ENCODE measurements around the gene RPRD2.
A peak's percentile ranks its signal among the peaks of the same experiment; 100 is the strongest.
"Not testable (repeated sequence)": the region's sequence is repeated elsewhere in the genome, so short reads cannot be mapped to it uniquely, and the experiment has no call there.

Gene RPRD2

DNA sequence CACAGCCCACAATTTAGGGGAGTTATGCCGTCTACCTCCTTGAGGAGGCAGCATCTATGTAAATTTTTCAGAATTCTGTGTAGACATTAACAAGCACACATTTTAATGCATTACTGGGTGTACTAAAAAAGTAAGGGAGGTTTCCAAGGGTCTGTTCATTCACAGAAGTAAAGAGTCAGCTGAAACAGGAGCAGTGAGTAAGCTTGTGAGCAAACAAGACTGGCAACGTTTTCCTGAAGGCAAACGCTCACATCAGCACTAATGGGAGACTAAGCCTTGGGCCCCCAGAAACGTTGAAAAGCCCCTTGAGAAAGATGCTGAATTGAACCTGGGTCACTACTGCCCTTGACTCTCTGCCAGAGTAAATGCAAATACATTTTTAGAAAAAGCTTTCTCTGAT is 25.7 kb downstream of the RPRD2 start:
- DNase-seq: no peak

DNA sequence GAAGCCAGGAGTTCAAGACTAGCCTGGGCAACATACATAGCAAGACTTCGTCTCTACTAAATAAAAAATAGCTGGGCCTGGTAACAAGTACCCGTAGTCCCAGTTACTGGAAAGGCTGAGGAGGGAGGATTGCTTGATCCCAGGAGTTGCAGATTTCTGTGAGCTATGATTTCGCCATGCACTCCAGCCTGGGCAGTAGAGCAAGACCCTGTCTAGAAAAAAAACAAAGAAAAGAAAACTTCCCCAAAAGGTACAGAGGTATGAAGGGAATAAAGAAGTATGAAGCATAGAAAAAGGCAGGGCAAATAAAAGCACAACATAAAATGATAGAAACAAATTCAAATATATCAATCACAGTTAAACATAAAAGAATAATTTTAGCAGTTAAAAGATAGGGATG is 28.7 kb downstream of the RPRD2 start:
- DNase-seq: no peak

DNA sequence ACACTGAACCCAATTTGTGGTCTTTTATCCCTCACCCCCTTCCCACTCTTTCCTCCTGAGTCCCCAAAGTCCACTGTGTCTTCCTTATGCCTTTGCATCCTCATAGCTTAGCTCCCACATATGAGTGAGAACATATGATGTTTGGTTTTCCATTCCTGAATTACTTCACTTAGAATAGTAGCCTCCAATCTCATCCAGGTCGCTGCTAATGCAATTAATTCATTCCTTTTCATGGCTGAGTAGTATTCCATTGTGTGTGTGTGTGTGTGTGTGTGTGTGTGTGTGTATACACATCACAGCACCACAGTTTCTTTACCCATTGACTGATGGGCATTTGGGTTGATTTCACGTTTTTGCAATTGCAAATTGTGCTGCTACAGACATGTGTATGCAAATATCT is 31.2 kb downstream of the RPRD2 start:
- DNase-seq: not testable (repeated sequence)

DNA sequence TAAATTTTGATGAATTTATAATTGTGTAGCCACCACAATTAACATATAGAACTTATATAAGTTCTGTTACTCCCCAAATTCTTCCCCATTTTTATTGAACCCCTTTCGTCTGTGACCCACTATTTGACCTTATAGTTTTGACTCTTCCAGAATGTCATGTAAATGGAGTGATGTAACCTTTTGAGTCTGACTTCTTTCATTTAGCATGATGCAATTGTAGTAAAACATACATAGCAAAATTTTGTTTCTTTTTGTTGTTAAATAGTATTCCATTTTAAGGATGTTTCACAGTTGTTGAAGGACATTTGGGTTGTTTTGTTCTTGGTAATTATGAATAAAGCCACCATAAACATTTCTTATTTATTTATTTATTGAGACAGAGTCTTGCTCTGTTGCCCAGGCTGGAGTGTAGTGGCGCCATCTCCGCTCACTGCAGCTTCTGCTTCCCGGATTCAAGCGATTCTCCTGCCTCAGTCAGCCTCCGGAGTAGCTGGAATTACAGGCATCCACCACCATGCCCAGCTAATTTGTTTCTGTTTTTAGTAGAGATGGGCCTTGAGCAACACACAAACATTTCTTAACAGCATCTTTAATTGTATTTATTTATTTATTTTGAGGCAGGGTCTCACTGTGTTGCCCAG is 33.6 kb downstream of the RPRD2 start:
- no peak for DNase-seq

DNA sequence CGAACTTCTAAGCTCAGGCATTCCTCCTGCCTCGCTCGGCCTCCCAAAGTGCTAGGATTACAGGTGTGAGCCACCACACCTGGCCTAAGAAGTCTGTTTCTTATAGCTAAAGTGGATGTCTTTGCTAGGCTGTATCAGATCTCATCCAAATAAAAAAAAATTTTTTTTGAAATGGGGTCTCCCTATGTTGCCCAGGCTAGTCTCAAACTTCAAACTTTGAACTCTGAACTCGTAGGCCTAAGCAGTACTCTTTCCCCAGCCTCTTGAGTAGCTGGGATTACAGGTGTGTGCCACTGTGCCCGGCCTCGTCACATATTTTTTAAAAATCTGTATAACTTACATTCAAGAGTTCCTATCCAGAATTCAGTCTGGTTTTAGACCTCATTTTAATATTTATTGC is 40.5 kb downstream of the RPRD2 start:
- no peak for DNase-seq

DNA sequence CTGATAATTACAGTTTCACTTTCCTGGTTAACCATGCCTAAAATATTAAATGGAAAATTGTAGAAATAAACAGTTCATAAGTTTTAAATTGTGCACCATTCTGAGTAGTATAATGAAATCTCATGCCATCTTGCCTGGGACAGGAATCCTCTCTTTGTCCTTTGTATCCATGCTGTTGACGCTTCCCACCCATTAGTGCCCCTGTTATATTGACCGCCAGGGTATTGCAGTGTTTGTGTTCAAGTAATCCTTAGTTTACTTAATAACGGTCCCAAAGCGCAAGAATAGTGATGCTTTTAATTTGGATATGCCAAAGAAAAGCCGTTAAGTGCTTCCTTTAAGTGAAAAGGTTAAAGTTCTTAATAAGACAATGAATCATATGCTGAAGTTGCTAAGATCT is 41.7 kb downstream of the RPRD2 start:
- no peak for DNase-seq

DNA sequence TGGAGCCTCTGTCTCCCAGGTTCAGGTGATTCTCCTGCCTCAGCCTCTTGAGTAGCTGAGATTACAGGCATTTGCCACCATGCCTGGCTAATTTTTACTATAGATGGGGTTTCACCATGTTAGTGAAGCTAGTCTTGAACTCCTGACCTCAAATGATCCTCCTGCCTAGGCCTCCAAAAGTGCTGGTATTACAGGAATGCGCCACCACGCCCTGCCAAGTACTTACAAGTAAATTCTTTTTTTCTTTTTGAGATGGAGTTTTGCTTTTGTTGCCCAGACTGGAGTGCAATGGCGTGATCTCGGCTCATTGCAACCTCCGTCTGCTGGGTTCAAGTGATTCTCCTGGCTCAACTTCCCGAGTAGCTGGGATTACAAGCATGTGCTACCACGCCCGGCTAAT is 42.5 kb downstream of the RPRD2 start:
- no peak for DNase-seq

DNA sequence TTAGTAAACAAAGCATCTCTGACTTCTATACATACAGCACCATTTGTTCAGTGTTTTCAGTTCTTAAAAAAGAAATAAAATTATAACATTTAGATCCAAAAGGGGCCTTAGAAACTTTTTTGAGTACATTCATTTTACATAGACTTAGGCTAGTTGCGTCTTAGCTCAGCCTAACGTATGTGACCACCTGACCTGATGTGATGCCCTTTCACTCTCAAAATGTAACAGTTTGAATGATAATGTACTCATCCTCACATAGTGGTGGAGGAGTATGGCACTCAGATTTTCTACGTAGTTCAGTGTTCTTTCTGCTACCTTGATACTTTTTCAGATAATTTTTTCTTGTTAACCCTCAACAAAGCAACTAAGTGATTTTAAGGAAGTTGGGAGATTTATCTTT is 43.4 kb downstream of the RPRD2 start:
- no peak for DNase-seq

DNA sequence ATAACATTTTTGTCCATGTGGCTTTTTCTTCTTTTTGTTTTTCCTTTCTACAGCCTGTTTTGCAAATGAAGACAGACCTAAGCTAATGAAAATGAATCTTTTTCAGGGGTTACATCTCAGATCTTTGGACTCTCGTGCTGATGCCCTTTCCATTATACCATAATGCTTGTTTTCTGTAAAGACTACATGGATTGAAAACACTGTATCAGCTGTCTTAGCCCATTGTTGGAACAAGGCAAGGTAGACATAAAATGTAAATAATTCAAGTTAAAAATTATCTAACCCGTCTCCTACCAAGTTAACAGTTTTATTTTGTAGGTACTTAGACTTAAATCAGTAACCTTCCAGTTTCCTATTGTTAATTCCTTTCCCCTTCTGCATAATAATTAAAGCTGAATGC is 44.9 kb downstream of the RPRD2 start:
- no peak for DNase-seq

DNA sequence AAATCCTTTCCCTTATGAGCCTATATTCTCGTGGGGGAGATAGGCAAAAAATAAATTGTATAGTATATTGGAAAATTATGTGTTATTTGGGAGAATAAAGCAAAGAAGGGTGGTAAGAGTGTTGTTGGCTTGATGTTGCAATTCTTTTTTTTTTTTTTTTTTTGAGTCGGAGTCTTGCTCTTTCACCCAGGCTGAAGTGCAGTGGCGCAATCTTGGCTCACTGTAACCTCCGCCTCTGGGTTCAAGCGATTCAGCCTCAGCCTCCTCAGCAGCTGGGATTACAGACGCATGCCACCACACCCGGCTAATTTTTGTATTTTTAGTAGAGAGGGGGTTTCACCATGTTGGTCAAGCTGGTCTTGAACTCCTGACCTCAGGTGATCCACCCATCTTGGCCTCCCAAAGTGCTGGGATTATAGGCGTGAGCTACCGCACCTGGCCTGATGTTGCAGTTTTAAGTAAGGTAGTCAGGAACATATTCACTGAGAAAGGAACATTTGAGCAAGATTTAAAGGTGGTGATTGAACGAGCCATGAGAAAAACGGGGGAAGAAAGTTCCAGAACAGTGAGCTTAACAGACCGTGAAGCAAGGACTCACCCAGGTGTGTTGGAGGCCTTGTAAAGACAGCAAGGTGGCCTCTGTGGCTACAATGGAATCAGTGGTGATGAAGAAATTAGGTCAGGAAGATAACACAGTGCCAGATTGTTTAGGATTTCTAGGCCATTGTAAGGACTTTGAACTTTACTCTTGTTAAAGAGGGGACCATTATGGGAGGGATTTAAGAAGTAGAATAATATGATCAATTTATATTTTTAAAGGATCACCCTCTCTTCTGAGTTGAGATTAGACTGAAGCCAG is 45.8 kb downstream of the RPRD2 start:
- no peak for DNase-seq

DNA sequence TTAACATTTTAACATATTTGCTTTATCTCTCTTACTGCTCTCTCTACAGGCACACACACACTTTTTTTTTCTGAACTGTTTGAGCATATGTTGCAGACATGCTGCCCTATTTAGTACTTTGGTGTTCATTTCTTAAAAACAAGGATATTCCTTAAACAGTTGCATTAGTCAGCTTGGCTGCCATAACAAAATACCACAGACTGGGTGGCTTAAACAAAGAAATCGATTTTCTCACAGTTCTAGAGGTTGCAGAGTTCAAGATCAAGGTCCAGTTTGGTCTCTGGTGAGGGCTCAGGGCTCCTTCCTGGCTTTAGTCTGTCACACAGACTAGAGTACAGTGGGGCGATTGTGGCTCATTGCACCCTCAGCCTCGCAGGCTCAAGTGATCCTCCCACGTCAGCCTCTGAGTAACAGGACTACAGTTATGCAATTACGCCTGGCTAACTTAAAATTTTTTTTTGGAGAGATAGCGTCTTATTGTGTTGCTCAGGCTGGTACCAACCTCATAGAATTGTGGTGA is 46.7 kb downstream of the RPRD2 start:
- no peak for DNase-seq

DNA sequence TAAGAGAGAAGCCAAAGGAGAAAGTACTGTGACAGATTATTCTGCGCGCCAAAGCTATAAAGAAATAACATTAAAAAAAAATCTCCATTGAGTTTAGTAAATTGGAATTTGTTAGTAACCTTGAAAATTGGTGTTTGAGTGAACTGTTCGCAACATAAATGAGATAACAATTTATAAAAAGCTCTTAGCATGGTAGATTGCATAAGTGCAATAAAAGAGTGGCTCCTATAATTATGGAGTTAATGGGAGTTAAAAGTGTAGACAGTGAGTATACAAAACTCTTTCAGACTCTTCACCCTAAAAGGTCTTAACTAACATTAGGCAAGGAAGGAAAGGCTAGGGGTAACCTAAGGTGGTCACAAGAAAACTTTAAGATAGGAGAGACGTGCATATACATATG is 50.6 kb downstream of the RPRD2 start:
- no peak for DNase-seq

DNA sequence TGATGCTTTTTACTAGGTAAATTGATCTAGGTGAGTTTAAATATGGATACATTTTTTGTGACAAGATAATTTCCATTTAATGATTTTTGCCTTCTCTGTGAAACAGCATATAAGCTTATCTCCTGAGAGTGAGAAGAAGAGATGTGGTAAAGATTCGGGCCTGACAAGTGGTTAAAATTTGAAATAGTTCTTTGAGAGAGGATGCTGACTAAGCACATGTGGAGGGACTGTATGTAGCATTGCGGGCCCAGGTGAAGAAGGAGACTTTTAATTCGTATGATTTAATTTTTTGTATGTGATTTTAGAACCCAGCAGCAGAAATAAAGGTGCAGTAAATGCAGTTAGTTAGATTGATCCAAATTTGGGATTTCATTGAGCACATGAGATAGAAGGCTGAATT is 51.9 kb downstream of the RPRD2 start:
- DNase-seq: no peak

DNA sequence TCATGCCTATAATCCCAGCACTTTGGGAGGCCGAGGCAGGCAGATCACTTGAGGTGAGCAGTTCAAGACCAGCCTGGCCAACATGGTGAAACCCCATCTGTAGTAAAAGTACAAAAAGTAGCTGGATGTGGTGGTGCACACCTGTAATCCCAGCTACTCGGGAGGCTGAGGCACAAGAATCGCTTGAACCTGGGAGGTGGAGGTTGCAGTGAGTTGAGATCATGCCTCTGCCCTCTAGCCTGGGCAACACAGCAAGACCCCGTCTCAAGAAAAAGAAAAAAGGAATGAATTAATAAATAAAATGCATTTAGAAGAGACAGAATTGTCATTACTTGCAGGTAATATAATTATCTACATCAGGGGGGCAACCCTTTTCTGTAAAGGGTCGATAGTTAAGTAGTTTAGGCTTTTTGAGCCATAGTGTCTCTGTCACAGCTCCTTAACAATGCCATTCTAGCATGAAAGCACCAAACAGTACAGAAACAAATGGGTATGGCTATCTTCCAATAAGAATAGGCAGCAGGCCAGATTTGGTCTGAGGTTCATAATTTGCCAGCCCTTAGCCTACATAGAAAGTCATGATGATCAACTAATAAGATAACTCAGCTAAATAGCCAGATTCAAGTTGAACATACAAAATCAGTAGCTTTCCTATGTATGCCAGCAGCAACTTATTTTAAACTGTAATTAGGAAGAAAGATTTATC is 56.8 kb downstream of the RPRD2 start:
- no peak for DNase-seq

DNA sequence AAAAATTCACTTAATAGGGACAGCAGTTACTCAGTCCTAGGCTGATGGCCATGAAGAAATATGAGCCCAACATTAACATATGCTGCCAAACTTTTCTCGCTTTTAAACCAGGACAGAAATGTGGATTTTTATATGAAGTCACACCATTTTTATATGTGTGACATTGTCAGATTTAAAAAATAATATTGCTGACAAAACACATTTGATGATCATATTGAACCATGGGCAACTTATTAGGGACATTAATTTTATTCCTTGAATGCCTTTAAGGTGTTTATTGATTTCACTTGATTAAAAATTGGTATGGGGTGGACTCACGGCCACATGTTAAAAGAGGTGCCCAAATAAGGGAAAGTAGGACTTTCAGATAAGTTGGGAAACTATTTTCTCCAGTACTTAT is 58.6 kb downstream of the RPRD2 start:
- DNase-seq: no peak

DNA sequence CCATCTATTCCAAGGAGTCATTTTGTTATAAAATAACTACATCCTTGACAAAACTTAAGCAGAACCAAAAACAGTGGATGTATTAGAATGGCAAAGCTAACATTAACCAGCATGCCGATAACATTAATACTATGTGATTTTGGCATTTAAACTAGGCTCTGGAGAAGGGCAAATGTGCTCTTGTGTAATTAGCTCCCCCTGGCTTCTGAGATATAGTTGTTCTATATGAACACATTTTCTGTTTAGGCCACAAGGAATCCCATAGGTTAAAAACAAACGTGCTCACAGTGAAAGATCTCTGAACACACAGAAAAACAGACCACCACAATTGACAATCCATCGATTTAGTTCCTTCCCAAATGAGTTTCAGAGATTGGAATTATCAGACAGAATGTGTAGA is 65.9 kb downstream of the RPRD2 start:
- no peak for DNase-seq

DNA sequence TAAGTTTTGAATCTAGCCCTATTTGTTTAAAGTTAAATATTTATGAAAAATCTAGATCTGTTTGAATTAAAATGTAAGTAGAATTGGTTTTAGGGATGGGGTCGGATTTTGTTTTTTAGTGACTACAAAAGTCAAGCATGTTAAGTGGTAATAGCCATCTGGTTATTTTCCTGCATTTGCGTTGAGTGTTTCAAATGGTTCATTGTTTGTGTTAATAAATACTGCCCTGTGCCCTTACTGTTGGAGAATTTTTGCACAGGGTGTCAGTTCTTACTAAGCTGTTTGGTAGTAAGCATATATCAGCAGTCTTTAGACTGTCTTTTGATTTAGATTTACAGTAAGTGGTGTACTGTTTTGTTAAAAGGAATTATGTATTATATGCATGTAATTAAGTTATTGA is 77.2 kb downstream of the RPRD2 start:
- DNase-seq: no peak

DNA sequence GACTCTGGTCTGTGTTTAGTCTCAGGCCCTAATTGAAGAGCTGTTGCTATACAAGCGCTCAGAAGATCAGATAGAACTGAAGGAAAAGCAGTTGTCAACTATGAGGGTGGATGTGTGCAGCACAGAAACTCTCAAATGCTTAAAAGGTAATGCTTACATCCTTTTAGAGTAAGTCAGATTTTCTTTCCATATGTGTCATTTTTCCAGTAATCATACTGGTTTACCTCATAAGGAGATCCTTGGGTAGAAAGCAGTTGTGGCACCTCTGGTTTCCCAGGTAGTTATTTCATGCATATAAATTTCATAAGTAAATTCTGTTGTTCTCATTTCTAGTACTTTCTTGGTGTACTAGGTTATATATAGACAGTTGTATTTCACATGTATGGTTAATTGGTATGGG is 80.3 kb downstream of the RPRD2 start:
- no peak for DNase-seq

DNA sequence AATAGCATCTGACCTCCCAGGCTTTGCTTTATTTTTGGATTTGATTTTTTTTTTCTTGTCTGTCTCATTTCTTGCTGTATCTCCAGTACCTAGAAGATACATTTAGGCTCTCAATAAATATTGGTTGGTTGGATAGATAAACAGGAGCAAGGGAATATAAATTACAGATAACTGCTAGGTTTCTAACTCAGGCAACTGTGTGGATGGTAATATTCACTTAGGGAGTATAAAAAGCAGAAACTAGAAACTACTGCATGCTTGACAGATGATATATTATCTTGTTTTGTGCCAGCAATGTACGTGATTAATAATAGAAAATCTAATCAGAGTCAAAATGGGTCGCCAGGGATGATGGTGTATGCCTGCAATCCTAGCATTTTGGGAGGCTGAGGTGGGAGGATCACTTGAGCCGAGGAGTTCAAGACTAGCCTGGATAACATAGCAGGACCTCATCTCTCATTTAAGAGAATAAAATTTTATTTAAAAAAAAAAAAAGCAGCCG is 92.2 kb downstream of the RPRD2 start:
- no peak for DNase-seq

DNA sequence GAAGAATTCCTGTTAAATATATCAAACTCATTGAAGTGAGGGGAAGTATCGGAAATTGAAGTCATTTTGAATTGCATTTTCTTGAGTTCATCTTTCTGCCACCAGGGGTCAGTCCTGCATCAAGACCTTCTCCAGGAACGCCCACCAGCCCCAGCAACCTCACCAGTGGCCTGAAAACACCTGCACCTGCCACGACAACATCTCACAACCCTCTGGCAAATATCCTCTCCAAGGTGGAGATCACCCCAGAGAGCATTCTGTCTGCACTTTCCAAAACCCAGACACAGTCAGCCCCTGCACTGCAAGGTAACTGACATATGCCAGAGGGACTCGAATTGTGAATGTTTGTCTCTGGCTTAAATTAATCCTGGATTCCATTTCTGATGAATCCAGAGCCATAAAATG is 100.5 kb downstream of the RPRD2 start:
- DNase-seq: peak; percentile 50

DNA sequence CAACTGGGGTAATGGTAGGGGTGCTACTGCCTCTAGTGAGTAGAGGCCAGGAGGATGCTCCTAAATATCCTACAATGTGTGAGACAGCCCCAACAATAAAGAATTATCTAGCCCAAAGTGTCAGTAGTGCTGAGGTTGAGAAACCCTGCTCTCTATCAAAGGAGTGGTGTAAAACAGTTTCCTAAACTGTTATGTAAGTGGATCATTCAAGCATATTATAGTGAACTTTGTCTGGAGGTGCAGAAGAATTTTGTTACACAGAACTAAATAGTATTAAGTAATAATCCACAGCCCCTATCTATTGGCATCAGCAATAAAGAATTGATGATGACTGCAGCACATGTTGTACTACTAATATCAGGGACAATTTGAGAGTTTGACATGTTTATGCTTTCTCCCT is 103.0 kb downstream of the RPRD2 start:
- no peak for DNase-seq

DNA sequence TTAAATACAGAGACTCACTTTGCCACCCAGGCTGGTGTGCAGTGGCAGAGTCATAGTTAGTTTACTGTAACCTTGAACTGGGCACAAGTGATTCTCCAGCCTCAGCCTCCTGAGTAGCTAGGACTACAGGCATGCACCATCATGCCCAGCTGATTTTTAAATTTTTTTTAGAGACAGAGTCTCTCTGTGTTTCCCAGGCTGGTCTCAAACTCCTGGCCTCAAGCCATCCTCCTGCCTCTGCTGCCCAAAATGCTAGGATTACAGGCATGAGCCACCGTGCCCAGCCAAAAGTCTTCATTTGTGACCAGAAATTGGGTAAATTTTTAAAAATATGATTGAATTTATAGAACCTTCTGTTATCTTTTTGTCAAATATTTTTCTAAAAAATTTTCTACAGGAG is 105.3 kb downstream of the RPRD2 start:
- no peak for DNase-seq

DNA sequence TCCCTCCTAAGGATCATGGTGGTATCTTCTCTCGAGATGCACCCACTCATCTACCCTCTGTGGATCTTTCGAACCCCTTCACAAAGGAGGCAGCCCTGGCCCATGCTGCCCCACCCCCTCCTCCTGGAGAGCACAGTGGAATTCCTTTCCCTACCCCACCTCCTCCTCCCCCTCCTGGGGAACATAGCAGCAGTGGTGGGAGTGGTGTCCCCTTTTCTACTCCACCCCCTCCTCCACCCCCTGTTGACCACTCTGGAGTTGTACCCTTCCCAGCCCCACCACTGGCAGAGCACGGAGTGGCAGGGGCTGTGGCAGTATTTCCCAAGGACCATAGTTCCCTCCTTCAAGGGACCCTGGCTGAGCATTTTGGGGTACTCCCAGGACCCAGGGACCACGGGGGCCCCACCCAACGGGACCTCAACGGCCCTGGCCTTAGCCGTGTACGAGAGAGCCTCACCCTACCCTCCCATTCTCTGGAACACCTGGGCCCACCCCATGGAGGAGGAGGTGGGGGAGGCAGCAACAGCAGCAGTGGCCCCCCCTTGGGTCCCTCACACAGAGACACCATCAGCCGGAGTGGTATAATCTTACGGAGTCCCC is 108.8 kb downstream of the RPRD2 start:
- DNase-seq: no peak

All from NCI-H748 treated with DMSO at 0.1 percent for 48 hours (cell line).